NT2/D1 (cell line): ENCODE measurements around the gene TCF15.

Experiments used
- DNase-seq: peaks from one replicate; pipeline ENCODE4 v3.0.0-alpha.2; 2011; ENCODE audit warnings: low read depth, low spot score
- H3K27me3 ChIP-seq: 2 replicates; pipeline ENCODE4 v1.6.0; 2011; ENCODE audit warnings: mild to moderate bottlenecking; ENCODE audit not compliant: insufficient read length, insufficient read depth
- H3K36me3 ChIP-seq: 2 replicates; pipeline ENCODE4 v1.6.1; 2011; ENCODE audit warnings: mild to moderate bottlenecking, low read length, mixed read lengths; ENCODE audit not compliant: insufficient read depth, insufficient read length
- H3K4me1 ChIP-seq: 2 replicates; pipeline ENCODE4 v1.5.1; 2011; ENCODE audit not compliant: insufficient read depth, insufficient read length
- H3K4me3 ChIP-seq: 2 replicates; pipeline ENCODE4 v1.5.1; 2011; ENCODE audit warnings: low read depth; ENCODE audit not compliant: insufficient read length
- H3K9ac ChIP-seq: 2 replicates; pipeline ENCODE4 v1.6.0; 2011; ENCODE audit warnings: low read depth; ENCODE audit not compliant: insufficient read length
- H3K9me3 ChIP-seq: 2 replicates; pipeline ENCODE4 v1.5.1; 2011; ENCODE audit warnings: mild to moderate bottlenecking, low read length; ENCODE audit not compliant: insufficient read depth
- SUZ12 ChIP-seq: IDR thresholded peaks from 2 replicates; pipeline ENCODE4 v1.6.1; 2011; ENCODE audit not compliant: insufficient read length, insufficient read depth; ENCODE audit errors: extremely low read depth
- YY1 ChIP-seq: IDR thresholded peaks from 2 replicates; pipeline ENCODE4 v1.6.1; 2011; ENCODE audit not compliant: insufficient read length, insufficient read depth
- ZNF274 ChIP-seq: IDR thresholded peaks from 2 replicates; pipeline ENCODE4 v1.6.1; 2011; ENCODE audit warnings: mild to moderate bottlenecking, low read depth, low read length

Gene TCF15

GRCh38 chr20:640674-641515 lies 30.8 kb upstream of the TCF15 start:
- H3K27me3 ChIP-seq: no peaks in the 10 kb centered on the region
- no peak overlapping the region for H3K4me3 ChIP-seq
- no peaks in the 10 kb centered on the region for H3K9me3 ChIP-seq
- no peak for DNase-seq
- no peaks in the 10 kb centered on the region for H3K36me3 ChIP-seq
- TF ChIP-seq SUZ12: no peak
- no peak for TF ChIP-seq YY1
- TF ChIP-seq ZNF274: no peak
- H3K4me1 ChIP-seq: no peaks in the 10 kb centered on the region
- no peak overlapping the region for H3K9ac ChIP-seq

GRCh38 chr20:638579-638978 lies 28.5 kb upstream of the TCF15 start:
- H3K9ac ChIP-seq: no peak overlapping the region
- no peak for TF ChIP-seq SUZ12
- TF ChIP-seq YY1: no peak
- TF ChIP-seq ZNF274: no peak
- H3K9me3 ChIP-seq: no peaks in the 10 kb centered on the region
- DNase-seq: no peak
- peaks cover 4% of the 10 kb centered on the region for H3K4me1 ChIP-seq
- H3K27me3 ChIP-seq: no peaks in the 10 kb centered on the region
- H3K36me3 ChIP-seq: no peaks in the 10 kb centered on the region
- no peak overlapping the region for H3K4me3 ChIP-seq

- no peak for DNase-seq
- Histone ChIP-seq H3K9me3 (no peaks in the 10 kb centered on the region), H3K36me3 (no peaks in the 10 kb centered on the region), H3K27me3 (no peaks in the 10 kb centered on the region), H3K4me3 (no peak overlapping the region), H3K4me1 (peaks cover 4% of the 10 kb centered on the region), H3K9ac (no peak overlapping the region)
- no peak for TF ChIP-seq ZNF274
- TF ChIP-seq SUZ12: no peak
- TF ChIP-seq YY1: no peak
Measured at GRCh38 chr20:637559-637958, 27.4 kb upstream of the TCF15 start.

- no peaks in the 10 kb centered on the region for H3K9me3 ChIP-seq
- DNase-seq: no peak
- no peak overlapping the region for H3K4me3 ChIP-seq
- no peak overlapping the region for H3K9ac ChIP-seq
- H3K36me3 ChIP-seq: no peaks in the 10 kb centered on the region
- H3K4me1 ChIP-seq: peaks cover 4% of the 10 kb centered on the region
- TF ChIP-seq ZNF274 (no peak), YY1 (no peak), SUZ12 (no peak)
- H3K27me3 ChIP-seq: no peaks in the 10 kb centered on the region
Measured at GRCh38 chr20:635893-636338, 25.8 kb upstream of the TCF15 start.

- Histone ChIP-seq H3K4me1 (peaks cover 4% of the 10 kb centered on the region), H3K9me3 (no peaks in the 10 kb centered on the region), H3K36me3 (no peaks in the 10 kb centered on the region), H3K4me3 (no peak overlapping the region), H3K9ac (no peak overlapping the region), H3K27me3 (no peaks in the 10 kb centered on the region)
- no peak for TF ChIP-seq ZNF274
- DNase-seq: no peak
Measured at GRCh38 chr20:635028-635892, 25.2 kb upstream of the TCF15 start.

- Histone ChIP-seq H3K27me3 (no peaks in the 10 kb centered on the region), H3K36me3 (no peaks in the 10 kb centered on the region), H3K4me3 (no peak overlapping the region), H3K9ac (peak overlapping the region; percentile 32), H3K9me3 (no peaks in the 10 kb centered on the region), H3K4me1 (peaks cover 4% of the 10 kb centered on the region)
- no peak for DNase-seq
- TF ChIP-seq ZNF274 (no peak), YY1 (no peak), SUZ12 (no peak)
Measured at GRCh38 chr20:634148-634925, 24.2 kb upstream of the TCF15 start.

GRCh38 chr20:631101-631500 lies 21.0 kb upstream of the TCF15 start:
- H3K9ac ChIP-seq: no peak overlapping the region
- DNase-seq: no peak
- no peak overlapping the region for H3K4me3 ChIP-seq

More at GRCh38 chr20:631101-631500, 21.0 kb upstream of the TCF15 start:
- H3K4me1 ChIP-seq: peaks cover 4% of the 10 kb centered on the region
- H3K9me3 ChIP-seq: no peaks in the 10 kb centered on the region
- TF ChIP-seq SUZ12 (no peak), ZNF274 (no peak), YY1 (no peak)
- no peaks in the 10 kb centered on the region for H3K36me3 ChIP-seq
- no peaks in the 10 kb centered on the region for H3K27me3 ChIP-seq
